Glomerular endothelial cell (primary cell): Measurements from ENCODE around the gene TMPRSS6. TPM values are rescaled to one million over a fixed set of nuclear protein-coding genes. Genes with fewer than 3 reads are reported as not detected.

Source experiments
- DNase-seq: peaks from one replicate; pipeline ENCODE4 v3.0.0-alpha.2; 2011; ENCODE audit warnings: low read depth, low spot score; ENCODE audit errors: extremely low read depth
- total RNA-seq: library from RNA; depleted of rRNA; stranded (reverse); fragments of >200 nt; gene quantifications from 2 replicates; pipeline ENCODE4 v1.2.3, GENCODE V29; 2015

The TMPRSS6 gene
- total RNA-seq, 1 donor from 2014 or later, result not detected

- no peak for DNase-seq
Observed at GRCh38 chr22:37119872-37120271, 10.4 kb upstream of the TMPRSS6 start.

- no peak for DNase-seq
Observed at GRCh38 chr22:37118083-37118482, 8.6 kb upstream of the TMPRSS6 start.

GRCh38 chr22:37117092-37117491 lies 7.6 kb upstream of the TMPRSS6 start:
- no peak for DNase-seq

GRCh38 chr22:37115032-37115431 lies 5.5 kb upstream of the TMPRSS6 start:
- DNase-seq, result no peak

GRCh38 chr22:37113757-37114156 lies 4.2 kb upstream of the TMPRSS6 start:
- no peak for DNase-seq

- no peak for DNase-seq
Observed at GRCh38 chr22:37112084-37112728, 2.7 kb upstream of the TMPRSS6 start.

- DNase-seq, result no peak
Observed at GRCh38 chr22:37111156-37111717, 1.7 kb upstream of the TMPRSS6 start.

GRCh38 chr22:37107816-37108621 lies 1.5 kb downstream of the TMPRSS6 start:
- DNase-seq, result no peak

GRCh38 chr22:37105990-37106389 lies 3.5 kb downstream of the TMPRSS6 start:
- DNase-seq, result no peak

- DNase-seq, result no peak
Observed at GRCh38 chr22:37105154-37105553, 4.4 kb downstream of the TMPRSS6 start.

- DNase-seq, result no peak
Observed at GRCh38 chr22:37103656-37104452, 5.7 kb downstream of the TMPRSS6 start.

- no peak for DNase-seq
Observed at GRCh38 chr22:37103151-37103550, 6.4 kb downstream of the TMPRSS6 start.

- DNase-seq, result no peak
Observed at GRCh38 chr22:37101311-37102066, 8.0 kb downstream of the TMPRSS6 start.

- no peak for DNase-seq
Observed at GRCh38 chr22:37100589-37101127, 8.9 kb downstream of the TMPRSS6 start.

- DNase-seq, result no peak
Observed at GRCh38 chr22:37098976-37099591, 10.4 kb downstream of the TMPRSS6 start.

- DNase-seq, result no peak
Observed at GRCh38 chr22:37097346-37097745, 12.2 kb downstream of the TMPRSS6 start.

- no peak for DNase-seq
Observed at GRCh38 chr22:37095113-37095512, 14.4 kb downstream of the TMPRSS6 start.

- DNase-seq, result no peak
Observed at GRCh38 chr22:37094239-37094638, 15.3 kb downstream of the TMPRSS6 start.

GRCh38 chr22:37092997-37093396 lies 16.5 kb downstream of the TMPRSS6 start:
- DNase-seq, result no peak

GRCh38 chr22:37091994-37092393 lies 17.5 kb downstream of the TMPRSS6 start:
- DNase-seq, result no peak
